Mucosa of descending colon (tissue), 3 donors: ENCODE measurements around the gene GOLGA2. TPM values are rescaled to one million over a fixed set of nuclear protein-coding genes. Genes with fewer than 3 reads are reported as not detected.

Experiments used
- ATAC-seq: fragments of 200-7000 bp; cut with Tn5 transposase; one replicate; pipeline ENCODE4 v1.9.1; 2020; ENCODE audit warnings: mild to moderate bottlenecking, moderate library complexity
- DNase-seq, 3 donors: peaks; one replicate each; pipeline ENCODE4 v3.0.0-alpha.2; 2020
- H3K36me3 ChIP-seq: fragments of 200-600 bp; one replicate; pipeline ENCODE4 v1.8.0; 2021; ENCODE audit warnings: low read depth, mild to moderate bottlenecking
- H3K4me1 ChIP-seq: fragments of 200-600 bp; one replicate; pipeline ENCODE4 v1.8.0; 2021; ENCODE audit warnings: low read depth, mild to moderate bottlenecking
- H3K4me3 ChIP-seq: fragments of 200-600 bp; one replicate; pipeline ENCODE4 v1.8.0; 2021; ENCODE audit warnings: mild to moderate bottlenecking
- H3K9me3 ChIP-seq: fragments of 200-600 bp; one replicate; pipeline ENCODE4 v1.8.0; 2021; ENCODE audit warnings: mild to moderate bottlenecking
- CTCF ChIP-seq: fragments of 200-600 bp; IDR thresholded peaks from one replicate; pipeline ENCODE4 v1.8.0; 2022; ENCODE audit warnings: antibody characterized with exemption, mild to moderate bottlenecking
- intact Hi-C, 2 donors: fragments of 100-400 bp; cut with DNase I in 1 of 2; cut with micrococcal nuclease in 1 of 2; formaldehyde crosslinking; loops; one replicate each; pipeline versions ENCODE4 v1.11.0 to v1.11.1; 2022; cut with DNase I, micrococcal nuclease
- total RNA-seq, 3 donors: library from RNA; stranded (reverse); fragmentation: NEBNext Ultra II Directional in 2 of 3; extraction: Animal tissue kit (Norgen Biotek cat#: 25700) in 2 of 3; gene quantifications; one replicate each; pipeline versions ENCODE4 v1.2.1 to v1.2.4, GENCODE V29; 2021 to 2023
- donor health status: DM: no; HTN: no; CAD: no; lungs with moderate emphysema.
- donor health status: DM: no; HTN: no; CAD: no.
- donor health status: DM: no; HTN: yes; CAD: no.

Gene GOLGA2
- total RNA-seq, 3 donors from 2014 or later, result 90.3 to 118 (median 96.5) TPM

- Histone ChIP-seq H3K9me3 (no peaks in the 10 kb centered on the region), H3K4me1 (peaks cover 7% of the 10 kb centered on the region), H3K4me3 (no peak overlapping the region), H3K36me3 (no peaks in the 10 kb centered on the region)
- ATAC-seq (no peak), DNase-seq (no peak)
- intact Hi-C loops, result no loop called here
- TF ChIP-seq CTCF, result no peak
Observed at GRCh38 chr9:128292009-128292408, 16.2 kb upstream of the GOLGA2 start.

GRCh38 chr9:128288273-128289004, 12.6 kb upstream of the GOLGA2 start:
- TF ChIP-seq CTCF, result no peak
- intact Hi-C loops, result no loop called here
- H3K36me3 ChIP-seq, result no peaks in the 10 kb centered on the region
- no peak for DNase-seq
- H3K4me1 ChIP-seq, result no peaks in the 10 kb centered on the region
- H3K4me3 ChIP-seq, result no peak overlapping the region
- no peak for ATAC-seq
- no peaks in the 10 kb centered on the region for H3K9me3 ChIP-seq

GRCh38 chr9:128286440-128286839, 10.6 kb upstream of the GOLGA2 start:
- no peak for ATAC-seq
- no peaks in the 10 kb centered on the region for H3K9me3 ChIP-seq
- H3K4me1 ChIP-seq, result no peaks in the 10 kb centered on the region
- DNase-seq, result no peak
- H3K36me3 ChIP-seq, result no peaks in the 10 kb centered on the region
- no peak for TF ChIP-seq CTCF
- intact Hi-C loops, result no loop called here
- H3K4me3 ChIP-seq, result no peak overlapping the region

DNA sequence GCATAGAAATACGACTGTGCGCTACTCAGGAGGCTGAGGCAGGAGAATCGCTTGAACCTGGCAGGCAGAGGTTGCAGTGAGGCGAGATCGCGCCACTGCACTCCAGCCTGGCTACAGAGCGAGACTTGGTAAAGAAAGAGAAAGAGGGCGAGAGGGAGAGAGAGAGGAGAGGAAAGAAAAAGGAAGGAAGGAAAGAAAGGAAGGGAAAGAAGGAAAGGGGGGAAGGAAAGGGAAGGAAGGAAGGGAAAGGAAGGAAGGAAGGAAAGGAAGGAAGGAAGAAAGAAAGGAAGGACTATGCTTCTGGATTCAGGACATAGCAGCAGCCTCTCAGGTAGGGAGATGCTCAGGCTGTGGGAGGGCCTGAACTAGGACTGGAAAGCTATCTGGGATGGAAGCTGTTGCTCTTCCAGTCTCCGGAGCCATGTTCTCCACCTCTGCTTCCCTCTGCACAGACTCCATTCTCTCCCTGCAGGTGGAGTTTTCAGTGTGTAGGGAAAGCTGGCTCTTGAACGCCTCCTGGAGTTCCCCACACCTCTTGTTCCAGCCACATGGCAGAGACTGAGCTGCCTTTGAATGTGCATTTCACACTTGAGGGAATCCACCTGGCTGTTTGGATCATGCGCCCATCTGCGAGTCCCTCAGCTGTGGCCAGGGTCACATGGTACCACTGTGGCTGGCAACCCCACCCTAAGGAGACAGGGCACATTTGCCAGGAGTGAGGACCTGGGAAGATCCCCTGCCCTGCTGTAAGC, 9.4 kb upstream of the GOLGA2 start:
- Histone ChIP-seq H3K4me1 (no peaks in the 10 kb centered on the region), H3K36me3 (no peaks in the 10 kb centered on the region), H3K4me3 (no peak overlapping the region), H3K9me3 (no peaks in the 10 kb centered on the region)
- intact Hi-C loops, result no loop called here
- ATAC-seq, result no peak
- no peak for DNase-seq
- no peak for TF ChIP-seq CTCF

DNA sequence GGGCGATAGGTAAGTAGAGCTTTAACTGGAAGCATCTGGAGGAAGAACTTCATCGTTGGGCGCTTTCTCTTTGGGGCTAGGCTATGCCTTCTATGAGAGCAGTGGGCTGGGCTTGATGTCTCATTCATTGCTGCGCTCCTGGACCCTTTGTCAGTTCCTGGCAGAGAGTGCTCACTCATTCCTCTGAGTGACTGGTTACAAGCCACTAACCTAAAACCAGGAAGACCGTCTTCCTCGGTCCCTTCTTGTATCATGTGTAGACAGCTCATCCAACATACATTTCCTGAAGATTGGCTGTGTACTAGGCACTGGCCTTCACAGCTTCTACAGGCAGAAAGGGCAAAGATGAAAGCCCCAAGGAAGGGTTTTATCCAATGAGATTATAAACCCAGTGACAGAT, 6.7 kb upstream of the GOLGA2 start:
- no peaks in the 10 kb centered on the region for H3K9me3 ChIP-seq
- no peaks in the 10 kb centered on the region for H3K4me1 ChIP-seq
- ATAC-seq, result no peak
- H3K36me3 ChIP-seq, result no peaks in the 10 kb centered on the region
- DNase-seq, result no peak
- intact Hi-C loops, result no loop called here
- TF ChIP-seq CTCF, result no peak
- no peak overlapping the region for H3K4me3 ChIP-seq
